GM18868 (cell line): Measurements from ENCODE around the gene AHNAK.
"Not testable (repeated sequence)": the region's sequence is repeated elsewhere in the genome, so short reads cannot be mapped to it uniquely, and the experiment has no call there.

Source experiments
- ATAC-seq: cut with Tn5 transposase; IDR thresholded peaks from one replicate; pipeline ENCODE4 v1.9.1; 2021; ENCODE audit warnings: mild to moderate bottlenecking, moderate library complexity; ENCODE audit not compliant: unreplicated experiment

Gene AHNAK

GRCh38 chr11:62534779-62535545, 11.6 kb downstream of the AHNAK start:
- ATAC-seq: no peak

DNA sequence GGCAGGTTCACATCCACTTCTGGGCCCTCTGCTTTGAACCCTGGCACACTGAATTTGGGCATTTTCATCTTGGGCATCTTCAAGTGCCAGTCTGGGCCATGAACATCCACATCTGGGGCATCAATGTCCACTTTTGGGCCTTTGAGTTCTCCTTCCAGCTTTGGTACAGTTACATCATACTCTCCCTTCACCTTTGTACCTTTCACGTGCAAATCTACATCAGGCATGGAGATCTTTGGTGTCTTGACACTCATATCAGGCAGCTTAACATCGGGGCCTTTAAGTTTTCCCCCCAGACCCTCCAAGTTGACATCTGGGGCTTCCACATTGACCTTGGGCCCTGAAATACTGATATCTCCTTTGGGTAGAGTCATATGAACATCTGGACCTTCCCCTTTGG, 14.5 kb downstream of the AHNAK start:
- no peak for ATAC-seq

GRCh38 chr11:62516736-62517371, 29.8 kb downstream of the AHNAK start:
- no peak for ATAC-seq

DNA sequence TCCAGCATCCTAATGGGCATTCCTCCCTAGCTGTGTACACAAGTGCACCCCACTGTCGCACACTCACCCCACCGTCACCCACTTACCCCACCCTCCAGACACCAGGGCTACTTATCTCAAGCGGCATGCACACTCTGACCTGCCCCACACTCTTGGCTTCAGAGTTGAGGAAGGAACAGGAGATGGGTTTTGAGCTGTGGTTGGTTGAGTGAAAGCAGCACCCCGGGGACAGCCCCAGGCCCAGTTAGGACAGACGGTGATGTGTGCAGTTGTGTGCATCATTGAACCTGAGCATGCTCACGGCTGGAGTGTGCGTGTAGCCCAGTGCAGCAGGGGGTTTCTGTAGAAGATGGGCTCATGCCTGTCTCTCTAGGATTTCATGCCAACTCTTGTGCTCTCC, 32.5 kb downstream of the AHNAK start:
- ATAC-seq: peak; percentile 70

DNA sequence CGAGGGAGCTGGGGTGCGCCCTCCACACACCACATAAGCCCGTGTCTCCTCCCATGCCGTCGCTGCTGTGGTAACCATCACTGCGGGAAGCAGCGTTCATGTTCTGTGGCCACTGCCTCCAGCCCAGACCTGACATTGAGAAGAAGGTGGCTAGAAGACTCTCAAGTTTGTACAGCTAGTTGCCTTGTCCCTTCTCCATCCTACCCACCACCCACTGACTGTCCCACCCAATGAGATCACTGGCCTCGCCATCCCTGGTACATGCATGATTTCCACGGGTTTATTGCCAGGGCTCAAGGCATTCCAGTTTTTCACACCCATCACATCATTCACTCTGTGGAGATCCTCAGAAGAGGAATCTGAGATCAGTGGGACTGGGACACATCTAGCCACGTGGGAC, 33.0 kb downstream of the AHNAK start:
- ATAC-seq: no peak

DNA sequence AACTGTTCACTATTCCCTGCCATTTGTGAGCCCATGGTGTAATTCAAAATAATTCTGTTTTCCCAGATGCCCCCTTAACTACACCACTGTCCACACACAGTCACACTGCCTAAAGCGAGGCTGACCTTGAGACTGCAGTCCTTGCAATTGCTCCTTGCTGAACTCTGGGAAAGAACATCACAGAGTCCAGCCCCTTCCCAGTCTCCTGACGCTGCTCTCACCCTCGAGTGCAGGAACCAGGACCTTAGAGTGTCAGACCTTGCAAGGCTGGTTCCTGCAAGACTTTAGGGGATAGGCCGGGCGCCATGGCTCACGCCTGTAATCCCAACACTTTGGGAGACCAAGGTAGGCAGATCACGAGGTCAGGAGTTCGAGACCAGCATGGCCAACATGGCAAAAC, 33.6 kb downstream of the AHNAK start:
- ATAC-seq: no peak

DNA sequence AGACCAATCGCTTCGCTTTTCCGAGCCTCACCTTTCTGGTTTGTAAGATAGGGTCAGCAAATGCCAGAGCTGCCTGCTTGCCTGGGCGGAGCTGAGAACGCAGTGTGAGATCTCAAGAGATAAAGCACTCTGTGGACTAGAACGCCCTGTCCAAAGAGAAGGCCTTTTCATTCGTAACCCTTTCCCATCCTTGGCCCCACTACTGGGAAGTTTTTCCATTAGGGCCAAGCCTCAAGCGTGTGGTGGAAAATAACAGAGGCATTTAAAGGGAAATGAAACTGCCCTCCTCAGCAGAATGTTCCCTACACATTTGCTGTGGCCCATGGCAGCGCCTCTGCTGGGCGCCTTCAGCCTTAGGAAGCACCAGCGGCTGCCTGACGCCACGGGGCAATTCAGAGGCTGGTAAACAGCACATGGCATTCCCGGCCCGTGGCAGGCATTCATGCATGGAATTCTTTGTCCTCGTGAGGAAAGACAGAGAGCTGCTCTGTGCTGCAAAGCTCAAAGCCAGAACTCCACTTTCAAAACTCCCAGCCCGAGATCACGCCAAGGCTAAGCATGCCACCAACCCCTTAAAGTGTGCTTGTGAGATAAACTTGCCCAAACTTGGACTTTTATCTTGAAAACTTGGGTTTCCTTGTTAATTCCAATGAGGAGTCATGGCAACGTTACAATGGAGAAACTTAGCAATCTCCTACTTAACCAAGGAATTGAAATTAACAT, 38.1 kb downstream of the AHNAK start:
- no peak for ATAC-seq

- no peak for ATAC-seq
Measured at GRCh38 chr11:62507125-62507422, 39.5 kb downstream of the AHNAK start.

DNA sequence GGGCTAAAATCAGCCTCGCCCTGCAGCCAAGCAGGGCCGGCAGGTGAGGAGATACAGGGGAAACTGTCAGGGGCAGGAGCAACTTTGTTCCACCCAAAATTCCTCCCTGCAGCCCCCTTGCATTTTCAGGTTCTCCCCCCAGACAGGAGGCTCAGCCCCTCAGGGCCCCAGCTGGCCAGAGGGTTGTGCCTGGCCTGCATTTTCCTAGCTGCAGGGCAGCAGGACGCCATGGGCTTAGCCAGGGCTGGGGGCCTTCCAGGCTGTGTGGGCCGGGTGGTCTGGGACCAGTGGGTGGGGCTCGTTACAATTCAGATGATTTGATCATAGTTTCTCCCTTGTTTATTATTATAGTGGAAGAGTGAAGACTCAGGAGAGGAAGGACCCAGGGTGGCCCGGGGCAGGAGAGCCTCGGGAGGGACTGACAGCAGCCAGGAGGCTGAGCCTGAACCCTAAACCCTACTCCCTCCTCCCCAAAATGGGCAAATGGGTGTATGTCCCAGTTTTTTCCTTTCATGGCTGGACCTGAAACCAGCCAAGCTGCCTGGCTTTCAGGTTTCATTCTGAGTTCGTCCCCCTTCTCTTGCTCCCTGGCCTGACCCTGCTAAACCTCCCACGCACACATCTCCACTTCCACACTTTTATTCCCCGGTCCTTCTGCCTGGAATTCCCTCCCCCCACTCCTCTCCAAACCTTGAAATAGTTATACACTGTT, 40.0 kb downstream of the AHNAK start:
- ATAC-seq: no peak

- no peak for ATAC-seq
Measured at GRCh38 chr11:62505440-62506091, 41.0 kb downstream of the AHNAK start.

DNA sequence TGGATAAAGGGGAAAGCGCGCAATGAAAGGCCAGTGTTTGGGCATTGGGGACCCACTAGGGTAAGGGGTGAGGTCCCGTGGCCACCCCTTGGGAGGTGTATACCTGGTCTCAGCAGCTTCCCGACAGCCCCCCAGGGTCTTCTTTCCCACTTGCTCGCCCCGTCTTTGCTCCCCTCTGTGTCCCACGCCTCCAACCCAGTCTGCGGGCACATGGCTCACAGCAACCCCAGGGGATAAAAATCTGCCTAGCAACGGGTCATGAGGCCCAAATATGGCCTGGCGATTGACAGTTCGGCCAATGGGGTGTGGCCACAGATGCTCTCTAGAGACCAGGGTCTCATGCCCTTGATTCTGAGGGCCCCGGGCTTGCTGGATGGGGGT, 41.6 kb downstream of the AHNAK start:
- no peak for ATAC-seq

DNA sequence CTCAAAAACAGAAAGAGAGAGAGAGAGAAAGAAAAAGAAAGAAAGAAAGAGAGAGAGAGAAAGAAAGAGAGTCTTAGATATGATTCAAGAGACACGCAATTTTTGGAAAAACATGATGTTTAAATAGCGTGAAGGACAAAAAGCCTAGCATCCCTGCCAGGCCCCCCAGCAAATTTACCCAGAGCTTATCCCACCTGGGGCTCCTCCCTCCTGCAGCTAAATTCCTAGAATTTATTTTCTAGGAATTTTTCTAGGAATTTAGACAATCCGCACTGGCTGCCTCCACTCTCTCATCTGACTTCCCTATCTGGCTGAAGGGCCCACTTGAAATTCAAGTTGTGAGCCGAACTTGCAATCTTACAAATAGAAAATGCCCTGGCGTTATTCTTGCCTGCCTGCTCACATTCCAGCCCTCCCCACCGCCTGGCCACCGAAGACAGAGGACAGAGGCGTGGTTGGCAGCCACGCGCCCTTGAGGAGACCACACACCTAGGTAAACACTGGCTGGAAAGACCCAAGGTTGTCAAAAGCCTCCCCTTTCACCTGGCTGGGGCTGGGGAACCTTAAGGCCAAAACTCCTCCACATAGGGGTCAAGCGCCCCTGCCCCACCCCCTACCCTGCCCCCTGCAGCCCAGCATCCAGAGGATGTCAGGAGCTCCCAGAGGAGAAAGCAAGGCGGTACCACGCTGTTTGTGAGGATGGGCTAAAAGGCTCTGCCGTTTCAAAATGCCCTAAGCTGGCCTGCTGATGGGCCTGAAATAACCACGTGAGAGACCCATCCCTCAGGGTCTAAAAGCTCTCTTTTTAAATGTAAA, 42.2 kb downstream of the AHNAK start:
- ATAC-seq: no peak

GRCh38 chr11:62502030-62502730, 44.4 kb downstream of the AHNAK start:
- no peak for ATAC-seq

GRCh38 chr11:62501432-62501891, 45.1 kb downstream of the AHNAK start:
- ATAC-seq: no peak

DNA sequence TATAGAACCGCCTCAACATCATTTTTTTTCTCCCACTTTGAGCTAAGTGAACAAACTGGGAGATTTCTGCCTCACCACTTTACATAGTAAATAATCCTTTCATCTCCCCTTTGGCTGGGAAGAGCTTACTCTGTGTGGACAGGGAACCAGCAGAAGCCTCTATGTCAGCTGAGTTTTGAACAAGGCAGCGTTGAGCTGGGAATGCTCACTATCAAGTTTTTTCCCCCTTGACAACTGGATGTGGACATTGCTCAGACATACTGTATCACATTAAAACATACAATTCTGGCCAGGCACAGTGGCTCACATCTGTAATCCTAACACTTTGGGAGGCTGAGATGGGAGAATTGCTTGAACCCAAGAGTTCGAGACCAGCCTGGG, 46.0 kb downstream of the AHNAK start:
- no peak for ATAC-seq

DNA sequence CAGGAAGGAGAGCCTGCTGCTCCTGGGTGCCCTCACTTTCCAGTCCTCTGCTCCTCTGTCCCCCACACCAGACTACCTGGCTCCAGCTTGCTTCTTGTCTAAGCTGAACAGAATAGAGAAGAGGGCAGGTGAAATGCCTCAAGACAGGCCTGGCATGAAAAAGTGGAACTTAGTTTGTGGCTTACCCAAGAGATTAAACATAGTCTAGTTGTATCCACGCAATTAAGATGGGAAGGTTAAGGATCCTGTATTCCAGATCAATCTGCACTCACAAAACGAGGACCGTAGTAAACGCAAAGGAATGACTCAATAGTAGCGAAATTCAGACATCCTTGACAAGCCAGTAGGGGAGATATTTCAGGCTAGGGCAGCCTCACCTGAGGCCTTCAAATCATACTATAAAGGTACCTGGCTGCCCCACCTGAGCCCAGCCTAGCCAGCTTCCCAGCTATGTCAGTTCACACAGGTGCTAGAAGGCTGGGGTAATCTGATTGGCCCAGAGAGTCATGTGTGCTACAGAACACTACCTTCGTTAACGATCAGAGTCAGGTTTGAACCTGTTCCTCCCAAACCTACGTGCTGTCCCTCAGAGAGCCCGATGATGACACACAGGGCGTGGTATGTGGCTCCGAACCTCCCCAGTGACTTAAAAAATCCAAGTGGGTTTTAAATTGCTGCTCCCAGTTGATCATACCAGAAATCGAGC, 46.5 kb downstream of the AHNAK start:
- ATAC-seq: no peak

GRCh38 chr11:62499311-62499943, 47.2 kb downstream of the AHNAK start:
- ATAC-seq: not testable (repeated sequence)

- no peak for ATAC-seq
Measured at GRCh38 chr11:62498492-62499286, 47.9 kb downstream of the AHNAK start.
